Spleen (tissue), 7 donors: ENCODE data around the gene SPATA22.

Source experiments
- POLR2A ChIP-seq, 3 donors: fragments of 450-650 bp; IDR thresholded peaks; one replicate each; pipeline ENCODE4 v1.5.1; 2017; ENCODE audit warnings: antibody characterized with exemption in 3 of 3, mild to moderate bottlenecking in 1 of 3
- POLR2AphosphoS5 ChIP-seq, 3 donors: sonication (generic); formaldehyde crosslinking; IDR thresholded peaks; one replicate each; pipeline ENCODE4 v1.5.1; 2017; ENCODE audit warnings: antibody characterized with exemption in 3 of 3
- TF ChIP-seq, protein P1 (sequence below), 11 experiments: fragments of 200-600 bp in 7 of 11; fragments of 450-650 bp in 4 of 11; sonication (generic) in 4 of 11; IDR thresholded peaks in 8 of 11; conservative IDR thresholded peaks in 3 of 11; 1 replicate in 7 of 11; 2 replicates in 4 of 11; pipeline versions ENCODE4 v1.4.0 to v1.8.0; 2016 to 2021; ENCODE audit warnings: antibody characterized with exemption in 11 of 11, inconsistent platforms in 4 of 11, mild to moderate bottlenecking in 1 of 11
- donor health status: DM: no; HTN: no; CAD: no; lungs with moderate emphysema.
- donor health status: DM: no; HTN: no; CAD: no.
- donor health status: DM: no; HTN: no; CAD: no.

GRCh38 chr17:3507071-3507470 lies 35.5 kb upstream of the SPATA22 start:
- TF ChIP-seq, protein P1, sequence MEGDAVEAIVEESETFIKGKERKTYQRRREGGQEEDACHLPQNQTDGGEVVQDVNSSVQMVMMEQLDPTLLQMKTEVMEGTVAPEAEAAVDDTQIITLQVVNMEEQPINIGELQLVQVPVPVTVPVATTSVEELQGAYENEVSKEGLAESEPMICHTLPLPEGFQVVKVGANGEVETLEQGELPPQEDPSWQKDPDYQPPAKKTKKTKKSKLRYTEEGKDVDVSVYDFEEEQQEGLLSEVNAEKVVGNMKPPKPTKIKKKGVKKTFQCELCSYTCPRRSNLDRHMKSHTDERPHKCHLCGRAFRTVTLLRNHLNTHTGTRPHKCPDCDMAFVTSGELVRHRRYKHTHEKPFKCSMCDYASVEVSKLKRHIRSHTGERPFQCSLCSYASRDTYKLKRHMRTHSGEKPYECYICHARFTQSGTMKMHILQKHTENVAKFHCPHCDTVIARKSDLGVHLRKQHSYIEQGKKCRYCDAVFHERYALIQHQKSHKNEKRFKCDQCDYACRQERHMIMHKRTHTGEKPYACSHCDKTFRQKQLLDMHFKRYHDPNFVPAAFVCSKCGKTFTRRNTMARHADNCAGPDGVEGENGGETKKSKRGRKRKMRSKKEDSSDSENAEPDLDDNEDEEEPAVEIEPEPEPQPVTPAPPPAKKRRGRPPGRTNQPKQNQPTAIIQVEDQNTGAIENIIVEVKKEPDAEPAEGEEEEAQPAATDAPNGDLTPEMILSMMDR (IDR thresholded peaks at IDR 0.05 in 8 of 11, conservative IDR thresholded peaks at IDR 0.05 in 3 of 11), result no peak
- TF ChIP-seq POLR2A (IDR thresholded peaks at IDR 0.05) (no peak), POLR2AphosphoS5 (IDR thresholded peaks at IDR 0.05) (no peak)
